ENCODE measurements around the gene ST3GAL2.

DNA sequence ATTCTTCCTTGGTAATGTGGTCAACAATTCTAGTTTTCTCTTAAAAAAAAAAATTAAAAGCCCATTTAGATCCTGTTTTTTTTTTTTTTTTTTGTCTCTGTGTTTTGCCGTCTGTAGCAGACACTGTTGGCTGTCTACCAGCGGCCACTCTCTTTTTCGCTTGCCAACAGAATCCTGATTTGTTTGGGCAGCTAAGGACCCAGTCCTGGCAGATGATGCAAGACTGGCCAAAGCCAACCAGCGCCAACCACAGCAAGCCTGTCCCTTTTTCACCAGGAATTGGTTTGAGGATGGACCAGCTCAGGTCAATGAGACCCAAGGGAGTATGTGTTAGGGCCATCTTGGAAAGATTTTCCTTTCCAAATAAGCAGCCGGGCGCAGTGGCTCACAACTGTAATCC lies 28.2 kb downstream of the ST3GAL2 start:
- TF ChIP-seq SPI1 (IDR thresholded peaks at IDR 0.05; ENCODE audit: low read depth, low read length) (no peak), POLR2A (IDR thresholded peaks at IDR 0.05; ENCODE audit: low read depth, low read length) (no peak)
